Right lobe of liver (tissue), 4 donors: Measurements from ENCODE around the gene PLA2G7.

ENCODE experiments used
- CTCF ChIP-seq, 4 donors: fragments of 200-600 bp in 3 of 4; fragments of 450-650 bp in 1 of 4; IDR thresholded peaks; one replicate each; pipeline versions ENCODE4 v1.5.1 to v1.8.0; 2016 to 2022; ENCODE audit warnings: antibody characterized with exemption in 4 of 4, mild to moderate bottlenecking in 2 of 4
- POLR2A ChIP-seq: fragments of 450-650 bp; IDR thresholded peaks from one replicate; pipeline ENCODE4 v1.6.1; 2017; ENCODE audit warnings: antibody characterized with exemption, mild to moderate bottlenecking
- donor health status: DM: no; HTN: no; CAD: no.
- donor health status: DM: no; HTN: no; CAD: no.
- donor health status: DM: no; HTN: yes; CAD: no.

- TF ChIP-seq CTCF (IDR thresholded peaks at IDR 0.05), result no peak
- TF ChIP-seq POLR2A, result no peak
Observed at GRCh38 chr6:46711491-46711890, 23.7 kb downstream of the PLA2G7 start.
